GM10847 (cell line): ENCODE data around the gene FOXJ3.

Experiments used
- POLR2A ChIP-seq: IDR thresholded peaks from 2 replicates; pipeline ENCODE4 v1.6.1; 2011; ENCODE audit not compliant: insufficient read length; ENCODE audit errors: extremely low read depth

The FOXJ3 gene

GRCh38 chr1:42145764-42146625, 189.0 kb downstream of the FOXJ3 start:
- TF ChIP-seq POLR2A = no peak

DNA sequence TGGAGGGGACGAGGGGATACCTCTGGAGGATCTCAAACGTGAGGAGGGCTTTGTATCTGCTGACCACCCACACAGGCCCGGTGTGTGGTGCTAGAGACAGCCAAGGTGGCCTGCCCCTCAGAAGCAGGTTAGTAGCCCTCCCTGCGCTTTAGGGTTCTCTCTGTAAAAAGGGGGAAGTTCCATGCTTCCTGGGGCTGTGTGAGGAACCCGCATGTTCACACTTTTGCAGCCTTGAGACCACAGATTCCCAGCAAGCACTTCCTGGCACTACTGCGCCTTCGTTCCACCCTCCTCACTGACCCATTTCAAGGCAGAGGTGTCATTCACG, 189.7 kb downstream of the FOXJ3 start:
- no peak for TF ChIP-seq POLR2A

DNA sequence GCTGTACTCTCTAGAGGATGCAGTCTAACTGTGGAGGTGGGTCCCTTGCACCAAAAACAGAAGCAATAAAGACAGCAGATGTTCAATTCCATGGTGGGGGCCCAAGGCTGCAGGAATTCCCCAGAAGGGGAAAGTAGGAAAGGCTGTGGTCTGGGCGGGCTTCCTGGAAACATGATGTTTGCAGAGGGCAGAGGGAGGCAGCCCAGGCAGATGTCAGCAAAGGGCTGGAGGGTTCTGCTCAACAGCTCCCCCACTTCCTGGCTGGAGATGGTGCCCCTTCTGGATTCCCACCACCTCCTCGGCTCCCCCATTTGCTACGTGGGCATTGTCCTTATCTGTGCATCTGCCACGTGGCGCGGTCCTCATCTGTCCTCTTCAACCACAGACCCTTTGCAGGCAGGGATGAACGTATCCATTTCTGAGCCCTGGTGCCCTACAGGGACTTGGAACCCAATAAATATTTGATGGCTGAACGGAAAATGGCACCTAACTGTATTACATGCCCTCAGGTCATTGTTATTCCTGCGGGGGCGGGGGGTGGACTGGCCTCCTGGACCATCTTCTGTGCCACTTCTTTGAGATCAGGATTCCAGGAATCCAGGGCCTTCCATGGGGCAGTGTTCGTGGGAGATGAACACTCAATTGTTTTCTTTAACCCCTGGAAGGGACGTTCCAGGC, 190.2 kb downstream of the FOXJ3 start:
- TF ChIP-seq POLR2A = no peak

DNA sequence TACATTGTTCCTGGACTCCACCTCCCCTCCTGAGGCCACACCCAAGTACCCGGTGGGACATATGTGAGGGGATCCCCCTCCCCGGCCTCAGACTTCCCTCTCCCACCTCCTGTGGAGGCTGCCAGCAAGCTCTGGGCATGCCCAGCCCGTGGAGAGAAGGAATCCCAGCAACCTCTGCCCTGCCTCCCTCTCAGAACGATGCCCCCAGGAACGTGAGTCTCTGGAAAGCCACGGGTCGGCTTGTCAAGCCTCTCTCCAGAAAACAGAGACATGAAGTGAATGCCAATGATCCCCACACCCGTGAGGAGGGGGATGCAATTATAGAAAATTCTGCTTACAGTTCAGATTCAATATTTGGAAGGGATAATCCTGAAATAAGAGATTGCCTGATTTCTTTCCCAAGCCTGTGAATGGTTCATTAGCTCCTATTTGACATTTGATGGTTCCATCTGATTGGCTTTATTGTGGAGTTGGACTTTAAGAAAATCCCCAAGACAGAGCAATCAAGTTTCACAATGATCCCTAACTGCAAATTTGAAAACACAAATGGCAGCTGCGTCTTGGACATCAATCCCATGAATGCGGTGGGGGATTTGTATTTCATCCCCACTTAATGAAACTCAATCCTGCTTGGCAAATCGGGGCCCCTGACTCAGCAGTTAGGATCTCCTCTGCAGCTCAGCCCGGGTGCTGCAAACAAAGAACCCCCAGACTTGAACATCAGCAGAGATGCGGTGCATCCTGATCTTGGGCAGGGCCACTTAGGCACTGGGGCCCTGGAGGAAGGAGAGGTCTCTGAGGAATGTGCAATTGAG, 190.9 kb downstream of the FOXJ3 start:
- no peak for TF ChIP-seq POLR2A

GRCh38 chr1:42142894-42143675, 191.9 kb downstream of the FOXJ3 start:
- no peak for TF ChIP-seq POLR2A

DNA sequence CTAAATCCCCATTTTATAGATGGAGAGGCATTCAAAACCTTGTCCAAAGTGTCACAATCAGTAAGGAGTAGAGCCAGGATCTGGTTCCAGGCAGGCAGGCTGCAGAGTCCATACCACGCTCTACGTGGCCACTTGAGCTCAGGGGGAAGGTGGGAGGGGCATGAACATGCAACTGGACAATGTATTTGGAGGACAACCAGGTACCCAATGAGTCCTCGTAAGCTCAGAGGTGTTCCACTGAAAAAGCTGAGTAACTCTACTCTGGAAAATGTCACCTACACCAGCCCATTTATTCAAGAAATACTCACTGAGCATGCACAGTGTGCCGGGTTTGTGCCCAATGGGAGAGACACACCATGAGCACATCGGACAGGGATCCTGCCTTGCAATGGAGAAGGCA, 193.1 kb downstream of the FOXJ3 start:
- no peak for TF ChIP-seq POLR2A

DNA sequence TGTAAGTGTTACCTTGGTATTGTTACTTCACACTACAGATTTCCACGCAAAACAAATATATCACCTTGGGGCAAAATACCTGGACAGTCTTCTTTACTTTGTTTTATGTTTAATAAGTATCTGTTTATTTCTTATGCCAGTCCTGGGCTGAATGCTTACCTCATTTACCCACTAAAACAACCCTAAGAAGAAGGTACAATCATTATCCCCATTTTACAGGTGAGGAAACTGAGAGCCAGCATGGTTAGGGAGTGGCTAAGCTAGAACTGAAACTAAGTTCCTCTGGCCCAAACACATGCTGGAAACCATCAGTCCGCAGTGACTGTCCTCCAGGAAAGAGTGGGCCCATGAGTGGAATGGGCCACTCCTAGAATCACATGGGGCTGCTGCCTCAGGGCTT, 194.8 kb downstream of the FOXJ3 start:
- no peak for TF ChIP-seq POLR2A

DNA sequence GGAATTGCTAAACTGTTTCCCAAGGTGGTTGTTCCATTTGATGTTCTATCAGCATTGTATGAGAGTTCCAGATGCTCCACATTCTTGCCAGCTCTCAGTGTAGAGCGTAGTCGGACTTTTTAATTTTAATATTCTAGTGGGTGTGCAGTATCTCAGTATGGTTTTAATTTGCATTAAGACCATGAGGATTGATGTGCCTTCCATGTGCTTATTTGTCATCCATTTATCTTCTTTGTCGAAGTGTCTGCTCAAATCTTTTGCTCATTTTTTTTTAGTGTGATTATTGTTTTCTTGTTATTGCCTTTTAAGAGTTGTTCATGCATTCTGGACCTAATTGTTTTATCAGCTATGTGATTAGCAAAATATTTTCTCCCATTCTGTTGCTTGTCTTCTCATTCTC, 195.6 kb downstream of the FOXJ3 start:
- no peak for TF ChIP-seq POLR2A

DNA sequence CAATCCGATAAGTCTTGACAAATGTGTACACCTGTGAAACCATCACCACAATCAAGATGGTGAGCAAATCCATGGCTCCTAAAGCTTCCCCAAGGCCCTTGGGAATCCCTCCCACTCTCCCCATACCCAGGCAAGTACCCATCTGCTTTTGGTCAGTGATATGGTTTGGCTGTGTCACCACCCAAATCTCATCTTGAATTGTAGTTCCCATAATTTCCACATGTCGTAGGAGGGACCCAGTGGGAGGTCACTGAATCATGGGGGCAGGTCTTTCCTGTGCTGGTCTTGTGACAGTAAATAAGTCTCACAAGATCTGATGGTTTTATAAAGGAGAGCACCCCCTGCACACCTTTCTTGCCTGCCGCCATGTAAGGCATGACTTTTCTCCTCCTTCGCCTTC, 196.4 kb downstream of the FOXJ3 start:
- no peak for TF ChIP-seq POLR2A

- TF ChIP-seq POLR2A = no peak
These were observed 197.3 kb downstream of the FOXJ3 start for GRCh38 chr1:42137766-42138165.

DNA sequence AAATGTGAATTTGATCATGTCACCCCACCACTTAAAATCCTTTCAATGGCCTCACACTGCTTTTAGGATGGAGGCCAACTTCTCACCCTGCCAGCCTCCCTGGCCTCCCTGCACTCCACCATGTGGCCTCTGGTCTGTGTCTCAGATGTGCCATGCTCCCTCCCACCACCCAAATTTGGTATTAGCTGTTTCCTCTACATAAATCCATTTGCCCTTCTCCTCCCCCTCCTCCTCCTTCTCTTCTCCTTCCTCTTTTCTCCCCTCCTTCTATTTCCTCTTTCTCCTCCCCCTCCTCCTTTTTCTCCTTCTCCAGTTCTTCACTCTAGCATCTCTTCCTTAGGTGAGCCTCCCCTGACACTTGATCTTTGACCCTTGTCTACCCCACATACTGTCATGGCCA, 198.6 kb downstream of the FOXJ3 start:
- TF ChIP-seq POLR2A = no peak

GRCh38 chr1:42135426-42135825, 199.6 kb downstream of the FOXJ3 start:
- TF ChIP-seq POLR2A = no peak

GRCh38 chr1:42133809-42134526, 201.1 kb downstream of the FOXJ3 start:
- TF ChIP-seq POLR2A = no peak

DNA sequence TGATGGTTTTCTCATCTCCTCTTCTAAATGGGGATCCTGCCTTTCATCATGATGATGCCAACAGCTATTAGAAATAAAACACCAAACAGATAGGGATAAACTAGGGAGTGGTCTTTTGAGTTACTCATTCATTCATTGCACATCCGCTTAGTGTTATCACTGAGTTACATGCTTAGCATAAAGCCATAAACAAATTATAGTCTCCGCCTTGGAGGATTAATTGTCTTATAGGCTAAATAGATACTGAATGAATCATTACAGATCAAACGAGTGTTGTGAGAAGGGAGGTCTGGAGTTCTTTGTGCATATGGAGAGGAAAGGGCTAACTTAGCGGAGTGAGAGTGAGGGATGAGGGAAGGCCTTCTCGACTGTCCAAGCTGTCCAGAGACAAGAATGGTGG, 201.6 kb downstream of the FOXJ3 start:
- TF ChIP-seq POLR2A = no peak
